HG03432 (cell line): Measurements from ENCODE around the gene PLEK.
A peak's percentile ranks its signal among the peaks of the same experiment; 100 is the strongest.
"Not testable (repeated sequence)": the region's sequence is repeated elsewhere in the genome, so short reads cannot be mapped to it uniquely, and the experiment has no call there.

Source experiments
- ATAC-seq: cut with Tn5 transposase; IDR thresholded peaks from one replicate; pipeline ENCODE4 v1.9.1; 2021; ENCODE audit warnings: mild to moderate bottlenecking, moderate library complexity; ENCODE audit not compliant: unreplicated experiment

Gene PLEK

DNA sequence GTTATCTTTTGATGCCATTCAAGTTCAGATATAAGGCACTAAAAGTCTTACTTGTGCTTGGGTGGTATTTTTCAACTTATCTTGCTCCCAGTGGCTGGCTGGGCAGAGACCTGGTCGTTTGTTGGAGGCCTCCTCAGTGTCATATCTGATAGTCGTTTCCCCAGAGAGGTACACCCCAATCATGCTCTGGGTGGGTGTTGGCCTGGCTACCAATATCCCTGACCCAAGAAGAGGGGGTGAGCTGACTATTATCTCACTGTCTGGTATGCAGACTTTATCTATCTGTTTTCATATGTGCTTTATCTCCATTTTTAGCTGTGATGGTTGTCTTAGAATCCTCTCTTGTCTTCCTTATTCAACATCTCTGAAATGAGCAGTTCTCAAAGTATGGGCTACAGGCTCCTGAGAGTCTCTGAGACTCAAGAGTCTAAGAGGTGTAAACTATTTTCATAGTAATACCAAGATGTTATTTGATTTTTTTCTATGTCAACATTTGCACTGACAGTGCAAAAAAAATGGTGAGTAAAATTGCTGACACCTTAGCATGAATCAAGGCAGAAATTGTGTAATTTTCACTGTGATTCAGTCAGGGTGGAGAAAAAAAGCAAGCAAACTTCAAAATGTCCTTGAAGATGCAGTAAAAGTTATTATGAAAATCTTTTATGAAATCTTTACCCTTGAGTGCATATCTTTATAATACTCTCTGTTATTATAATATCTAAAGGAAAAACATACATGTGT, 12.3 kb upstream of the PLEK start:
- no peak for ATAC-seq

DNA sequence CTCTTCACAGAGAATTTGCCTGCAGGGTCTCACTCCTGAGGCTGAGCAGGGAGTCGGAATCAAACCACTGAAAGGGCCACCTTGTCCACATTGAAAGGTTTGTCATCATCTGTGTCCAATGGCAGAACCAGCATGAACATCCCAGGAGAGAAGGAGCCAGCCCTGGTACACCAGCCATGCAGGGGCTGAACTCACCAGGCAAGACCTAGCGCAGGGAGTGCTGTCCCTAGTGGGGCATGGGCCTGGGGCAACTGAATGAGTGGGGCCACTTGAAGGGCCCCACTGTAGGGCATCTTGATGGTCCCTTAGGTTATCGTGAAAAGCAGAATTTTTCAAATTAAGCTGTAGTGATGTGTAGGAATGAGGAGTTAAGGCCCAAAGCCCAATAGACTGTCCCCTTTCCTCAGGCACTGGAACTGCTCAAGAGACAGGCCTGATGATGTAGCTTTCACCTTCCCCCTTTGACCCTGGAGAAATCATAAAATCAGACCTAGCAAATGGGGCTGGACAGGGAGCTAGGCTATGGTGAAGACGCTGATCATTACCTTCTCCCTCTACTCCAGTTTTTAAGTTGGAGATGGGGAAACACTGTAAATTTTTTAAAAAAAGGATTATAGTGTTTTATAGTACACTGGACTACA, 8.4 kb upstream of the PLEK start:
- ATAC-seq, result no peak

DNA sequence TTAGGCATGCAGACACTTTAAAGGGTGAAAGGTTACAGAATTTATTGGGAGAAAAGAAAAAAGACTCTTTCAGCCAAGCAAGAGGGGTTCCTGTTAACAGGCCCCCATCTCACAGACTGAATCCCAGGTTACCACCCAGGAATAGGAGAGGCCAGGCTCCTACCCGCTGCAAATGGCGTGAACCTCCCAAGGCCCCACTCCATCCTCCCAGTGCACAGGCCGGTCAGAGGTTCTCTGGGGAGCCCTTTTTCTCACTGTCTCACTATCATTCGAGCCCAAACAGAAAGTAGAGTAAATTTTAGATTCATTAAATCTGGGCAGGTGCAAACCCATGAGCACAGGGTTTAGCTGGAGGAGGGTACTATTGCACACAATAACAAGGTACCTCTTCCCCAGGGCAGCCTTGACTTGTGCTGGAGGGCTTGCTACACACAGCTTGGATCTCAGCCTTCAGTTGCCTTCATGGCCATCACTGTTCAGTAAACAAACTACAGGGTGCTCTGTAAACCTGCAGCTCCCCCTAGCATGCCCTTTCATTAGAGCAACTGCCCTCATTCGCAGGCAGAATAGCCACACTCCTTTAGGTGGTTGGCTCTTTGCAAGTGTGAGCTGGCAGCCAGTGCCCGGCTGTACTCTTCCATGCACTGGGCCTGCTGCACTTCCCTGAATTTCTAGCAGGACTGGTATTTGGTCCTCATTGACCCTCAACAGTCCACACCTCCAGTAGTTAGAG, 7.3 kb upstream of the PLEK start:
- peak; percentile 69 for ATAC-seq

DNA sequence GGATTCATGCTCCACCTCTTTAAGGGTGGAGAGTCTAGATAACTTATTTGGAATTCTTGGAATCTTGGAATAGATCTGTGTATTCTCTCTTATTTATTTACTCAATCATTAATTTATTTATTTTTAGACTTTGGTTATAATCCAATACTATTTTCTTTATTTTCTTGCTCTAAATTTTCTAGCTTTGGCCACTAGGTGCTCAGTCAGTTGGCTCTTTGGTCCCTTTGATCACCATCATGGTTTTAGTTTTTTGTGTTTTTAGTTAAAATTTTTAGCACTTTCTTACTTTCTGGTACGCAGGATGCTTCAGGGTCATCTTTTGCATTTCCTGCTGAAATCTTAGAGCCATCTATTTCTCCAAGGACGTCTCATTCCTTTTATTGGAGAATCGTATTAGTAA, 5.2 kb upstream of the PLEK start:
- no peak for ATAC-seq

DNA sequence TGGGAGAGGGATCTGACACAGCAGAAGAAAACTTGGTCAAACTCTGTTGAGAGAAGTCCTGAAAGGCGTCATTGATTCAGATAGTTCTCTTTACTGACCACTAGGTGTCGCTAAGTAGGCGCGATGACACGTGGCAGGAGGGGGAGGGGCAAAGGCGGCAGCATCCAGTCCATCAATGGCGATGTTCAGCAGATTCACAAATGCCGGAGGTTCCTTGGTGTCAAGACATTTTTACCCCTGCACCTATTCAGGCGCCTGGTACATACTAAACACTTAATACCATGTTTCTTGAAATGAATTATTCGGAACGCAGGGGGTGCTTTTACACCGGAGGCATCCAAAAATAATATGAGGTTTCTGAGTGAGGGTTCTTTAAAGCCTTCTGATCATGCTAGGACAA, 3.0 kb upstream of the PLEK start:
- ATAC-seq, result peak; percentile 50

DNA sequence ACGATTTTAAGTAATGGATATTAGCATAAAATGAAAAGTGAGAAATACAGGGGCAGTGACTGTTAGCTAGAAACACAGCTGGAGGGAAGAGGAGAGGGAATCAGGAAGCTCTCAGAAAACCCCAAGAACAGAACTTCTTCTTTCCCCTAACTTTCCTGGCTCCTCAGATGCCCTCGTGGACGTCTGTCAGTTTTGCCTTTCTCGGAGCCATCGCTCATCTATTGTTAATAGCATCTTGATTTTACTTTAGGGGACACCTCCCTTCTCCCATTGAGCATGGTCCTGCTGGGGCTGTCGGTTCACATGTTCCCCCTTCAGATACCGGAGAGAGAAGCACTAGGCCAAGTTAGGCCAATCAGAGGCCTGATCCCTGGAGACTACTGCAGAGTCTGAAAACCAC, 2.3 kb upstream of the PLEK start:
- ATAC-seq, result no peak

DNA sequence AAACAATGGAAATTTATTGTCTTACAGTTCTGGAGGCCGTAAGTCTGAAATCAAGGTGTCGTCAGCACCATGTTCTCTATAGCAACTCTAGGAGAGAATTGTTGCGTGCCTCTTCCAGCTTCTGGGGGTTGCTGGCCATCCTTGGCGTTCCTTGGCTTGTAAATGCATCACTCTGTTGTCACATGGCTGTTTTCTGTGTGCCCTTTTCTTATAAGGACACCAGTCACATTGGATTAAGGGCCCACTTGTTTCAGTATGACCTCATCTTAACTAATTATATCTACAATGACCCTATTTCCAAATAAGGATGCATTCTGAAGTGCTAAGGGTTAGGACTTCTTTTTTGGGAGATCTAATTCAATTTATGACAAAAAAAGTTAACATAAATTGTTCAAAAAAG, 1.4 kb upstream of the PLEK start:
- ATAC-seq, result no peak

DNA sequence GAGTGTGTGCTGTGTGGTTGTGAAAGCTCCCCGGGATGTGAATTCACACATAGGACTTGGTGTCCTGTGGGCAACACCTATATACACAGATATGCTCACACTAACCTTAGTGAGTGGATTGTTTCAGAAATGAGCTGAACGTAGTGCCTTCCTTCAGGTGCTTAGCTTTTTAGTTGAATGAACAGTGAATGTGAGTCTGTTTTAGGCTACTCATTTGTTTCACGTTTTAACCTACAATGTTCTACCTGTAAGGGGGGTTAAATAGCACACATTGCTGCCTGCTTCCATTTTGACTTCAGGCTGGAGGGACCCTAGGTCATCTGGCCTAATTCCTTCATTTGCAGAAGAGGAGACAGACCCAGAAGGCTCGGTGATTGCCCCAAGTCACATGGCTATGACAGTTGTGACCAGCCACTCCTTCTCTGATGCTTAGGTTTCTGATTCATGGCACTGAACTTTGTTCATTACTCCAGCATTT, 1.0 kb downstream of the PLEK start:
- ATAC-seq, result peak; percentile 49

DNA sequence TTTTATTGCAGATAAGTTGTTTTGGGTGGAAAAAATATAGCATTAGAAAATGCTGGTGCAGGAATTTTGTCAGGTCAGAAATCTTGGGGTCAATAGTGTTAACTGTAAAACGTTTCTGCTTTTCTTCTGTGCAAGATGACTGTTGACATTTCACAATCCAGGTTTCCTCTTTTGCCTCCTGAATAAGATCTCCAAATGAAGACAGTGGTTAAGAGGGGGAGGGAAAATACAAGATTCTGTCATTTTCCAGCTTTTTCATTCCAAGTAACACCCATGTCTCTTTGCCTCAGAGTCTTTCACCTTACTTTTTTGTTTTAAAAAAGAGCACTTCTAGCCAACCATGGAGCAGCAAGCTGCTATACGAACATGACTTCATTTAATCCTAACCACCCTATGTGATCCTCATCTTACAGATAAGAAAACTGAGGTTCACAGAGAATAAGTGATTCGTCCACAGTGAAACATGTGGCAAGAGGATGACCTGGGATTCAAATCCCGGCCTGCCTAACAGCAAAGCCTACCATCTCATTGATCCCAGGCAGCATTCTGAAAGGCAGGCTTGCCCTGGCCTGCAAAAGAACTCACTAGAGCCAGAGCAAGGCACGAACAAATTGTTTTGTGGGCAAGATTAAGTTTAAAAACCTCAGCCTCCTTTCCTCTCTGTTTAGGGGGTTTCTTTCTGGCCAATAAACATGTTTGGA, 3.0 kb downstream of the PLEK start:
- ATAC-seq, result no peak

DNA sequence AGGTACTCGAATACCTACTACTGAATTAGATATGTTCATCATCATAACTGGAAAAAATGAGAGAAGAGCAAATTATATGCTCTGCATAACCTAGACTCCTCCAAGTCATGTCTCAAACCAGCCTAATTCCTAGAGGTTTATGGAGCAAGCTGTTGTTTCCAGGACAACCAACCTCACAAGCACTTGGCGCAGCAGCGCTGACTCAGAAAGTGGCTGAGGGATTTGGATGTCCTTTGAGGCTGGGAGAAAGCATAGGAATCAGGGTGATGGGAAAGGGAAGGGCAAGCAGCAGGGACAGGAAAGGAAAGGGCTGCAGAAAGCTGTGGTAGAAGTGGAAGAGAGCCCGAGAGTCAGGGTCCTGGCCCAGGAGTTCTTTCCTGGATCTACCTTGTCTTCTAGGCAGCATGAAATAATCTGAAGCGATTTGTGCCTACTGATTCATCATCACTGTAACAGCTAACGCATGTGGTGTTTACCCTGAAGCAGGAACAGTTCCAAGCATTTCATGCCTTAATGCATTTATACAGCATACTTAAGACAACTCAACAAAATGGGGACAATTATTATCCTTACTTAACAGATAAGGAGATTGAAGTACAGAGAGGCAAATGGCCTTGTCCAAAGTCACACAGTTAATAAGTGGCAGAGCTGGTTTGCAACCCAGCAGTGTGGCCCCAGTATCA, 3.7 kb downstream of the PLEK start:
- ATAC-seq, result no peak

DNA sequence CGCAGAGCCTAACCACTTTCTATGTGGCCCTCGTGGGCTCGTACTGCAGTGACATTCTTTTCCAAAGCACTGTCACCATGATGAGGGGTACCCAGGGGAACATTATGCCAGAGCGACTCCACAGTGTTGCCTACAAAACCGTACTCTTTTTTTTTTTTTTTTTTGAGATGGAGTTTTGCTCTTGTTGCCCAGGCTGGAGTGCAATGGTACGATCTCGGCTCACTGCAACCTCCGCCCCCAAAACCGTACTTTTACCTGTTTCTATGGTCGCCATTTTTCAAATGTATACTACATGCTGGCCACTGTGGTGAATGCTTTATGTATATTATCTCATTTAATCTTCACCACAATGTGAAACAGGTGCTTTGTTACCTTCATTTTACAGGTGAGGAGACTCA, 4.3 kb downstream of the PLEK start:
- no peak for ATAC-seq

DNA sequence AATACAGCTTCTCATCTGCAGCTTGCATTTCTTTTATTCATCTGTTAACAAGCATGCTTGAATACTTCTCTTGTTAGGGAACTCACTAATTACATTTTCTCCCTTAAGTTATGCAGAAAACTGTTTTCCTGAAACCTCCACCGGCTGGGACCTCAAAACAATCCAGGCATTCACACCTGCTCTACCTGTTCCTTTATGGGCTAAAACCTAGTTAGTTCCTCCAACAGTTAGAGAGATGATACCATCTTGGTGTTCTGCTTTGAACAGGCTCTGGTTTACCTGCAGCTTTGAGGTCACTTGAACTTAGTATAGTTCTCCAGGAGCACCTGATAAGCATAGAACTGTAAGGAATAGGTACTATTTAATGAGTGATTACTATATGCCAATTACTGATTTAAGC, 6.1 kb downstream of the PLEK start:
- ATAC-seq, result no peak

DNA sequence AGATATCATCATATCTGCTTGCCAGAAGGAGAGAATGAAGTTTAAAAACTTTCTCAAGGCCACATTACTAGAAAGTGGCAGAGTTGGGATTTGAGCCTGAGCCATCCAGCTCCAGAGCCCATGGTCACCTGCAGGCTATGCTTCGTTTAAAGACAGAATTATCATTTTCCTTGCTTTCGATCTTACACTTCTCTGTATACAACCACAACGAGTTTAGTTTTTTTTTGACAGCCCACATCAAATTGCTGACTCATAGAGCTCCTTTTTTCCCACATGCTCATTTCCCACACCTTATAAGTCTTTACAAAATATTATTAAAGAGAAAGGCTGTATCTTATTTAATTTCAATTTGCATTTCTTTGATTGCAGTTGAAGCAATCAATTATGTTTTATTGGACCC, 6.5 kb downstream of the PLEK start:
- peak; percentile 38 for ATAC-seq

DNA sequence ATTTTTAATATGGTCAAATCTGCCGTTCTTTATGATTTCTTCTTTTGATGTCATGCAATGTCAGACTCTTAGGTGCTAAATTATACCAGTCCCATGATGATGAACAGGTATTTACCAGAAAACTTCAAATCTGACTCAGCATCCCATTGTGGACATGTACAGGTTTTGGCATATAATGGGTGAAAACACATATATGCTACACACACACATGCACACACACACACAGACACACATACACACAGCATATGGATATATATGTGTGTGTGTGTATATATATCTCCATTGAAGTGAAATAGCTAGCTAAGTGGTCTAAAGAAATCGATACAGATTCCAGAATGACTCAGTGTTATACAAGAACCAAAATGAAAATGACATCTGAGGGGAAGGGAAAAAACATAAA, 7.4 kb downstream of the PLEK start:
- no peak for ATAC-seq

DNA sequence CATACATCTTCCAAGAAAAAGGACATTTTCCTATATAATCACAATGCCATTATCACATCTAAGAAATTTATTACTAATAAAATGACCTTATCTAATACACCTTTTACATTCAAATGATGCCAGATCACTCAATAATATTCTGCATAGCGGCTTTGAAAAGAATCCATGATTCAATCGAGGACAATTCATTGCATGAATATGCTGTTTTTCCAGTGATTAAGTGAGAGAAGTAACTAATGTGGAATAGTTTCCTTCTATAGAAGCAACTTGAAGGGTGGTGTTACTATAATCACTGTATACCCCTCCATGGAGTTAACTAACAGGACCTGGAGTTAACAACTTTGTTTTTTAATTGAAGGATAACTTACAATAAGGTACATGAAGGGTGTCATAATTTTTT, 9.1 kb downstream of the PLEK start:
- no peak for ATAC-seq

DNA sequence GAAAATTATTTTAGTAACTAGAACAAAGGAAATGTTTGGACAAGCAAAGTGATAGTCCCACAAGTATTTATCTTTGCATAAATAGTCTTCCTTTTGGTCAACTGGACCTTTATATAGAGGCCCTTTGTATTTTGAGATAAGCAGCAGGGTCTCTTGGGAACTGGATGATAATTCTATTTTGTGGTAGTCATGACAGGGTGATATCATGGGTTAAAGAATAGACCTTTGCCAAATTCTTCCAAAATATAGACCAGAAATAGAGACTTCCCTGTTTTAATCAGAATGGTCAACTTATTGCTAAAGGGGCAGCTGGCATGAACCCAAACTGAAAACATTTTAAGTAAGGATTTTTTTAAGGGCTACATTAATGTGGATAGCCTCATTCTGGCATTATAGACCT, 10.5 kb downstream of the PLEK start:
- ATAC-seq, result no peak

DNA sequence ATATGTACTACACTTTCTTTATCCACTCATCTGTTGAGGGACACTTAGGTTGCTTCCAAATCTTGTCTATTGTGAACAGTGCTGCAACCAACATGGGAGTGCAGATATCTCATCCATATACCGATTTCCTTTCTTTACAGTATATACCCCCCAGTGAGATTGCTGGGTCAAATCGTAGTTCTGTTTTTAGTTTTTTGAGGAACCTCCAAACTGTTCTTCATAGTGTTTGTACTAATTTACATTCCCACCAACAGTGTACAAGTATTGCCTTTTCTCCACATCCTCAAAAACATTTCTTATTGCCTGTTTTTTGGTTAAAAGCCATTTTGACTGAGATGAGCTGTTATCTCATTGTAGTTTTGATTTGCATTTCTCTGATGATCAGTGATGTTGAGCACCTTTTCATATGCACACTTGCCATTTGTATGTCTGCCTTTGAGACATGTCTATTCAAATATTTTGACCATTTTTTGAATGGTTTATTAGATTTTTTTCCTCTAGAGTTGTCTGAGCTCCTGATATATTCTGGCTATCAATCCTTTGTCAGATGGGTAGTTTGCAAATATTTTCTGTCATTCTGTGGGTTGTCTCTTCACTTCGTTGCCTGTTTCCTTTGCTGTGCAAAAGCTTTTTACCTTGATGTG, 12.2 kb downstream of the PLEK start:
- ATAC-seq, result peak; percentile 33

DNA sequence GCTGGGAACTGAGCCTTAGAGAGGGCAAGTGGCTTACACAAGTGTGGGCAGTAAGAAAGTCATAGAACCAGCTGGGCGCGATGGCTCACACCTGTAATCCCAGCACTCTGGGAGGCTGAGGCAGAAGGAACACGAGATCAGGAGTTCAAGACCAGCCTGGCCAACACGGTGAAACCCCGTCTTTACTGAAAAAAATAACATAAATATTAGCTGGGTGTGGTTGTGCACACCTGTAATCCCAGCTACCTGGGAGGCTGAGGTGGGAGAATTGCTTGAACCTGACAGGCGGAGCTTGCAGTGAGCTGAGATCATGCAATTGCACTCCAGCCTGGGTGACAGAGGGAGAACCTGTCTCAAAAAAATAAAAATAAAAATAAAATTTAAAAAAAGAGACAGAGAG, 13.7 kb downstream of the PLEK start:
- ATAC-seq, result not testable (repeated sequence)

DNA sequence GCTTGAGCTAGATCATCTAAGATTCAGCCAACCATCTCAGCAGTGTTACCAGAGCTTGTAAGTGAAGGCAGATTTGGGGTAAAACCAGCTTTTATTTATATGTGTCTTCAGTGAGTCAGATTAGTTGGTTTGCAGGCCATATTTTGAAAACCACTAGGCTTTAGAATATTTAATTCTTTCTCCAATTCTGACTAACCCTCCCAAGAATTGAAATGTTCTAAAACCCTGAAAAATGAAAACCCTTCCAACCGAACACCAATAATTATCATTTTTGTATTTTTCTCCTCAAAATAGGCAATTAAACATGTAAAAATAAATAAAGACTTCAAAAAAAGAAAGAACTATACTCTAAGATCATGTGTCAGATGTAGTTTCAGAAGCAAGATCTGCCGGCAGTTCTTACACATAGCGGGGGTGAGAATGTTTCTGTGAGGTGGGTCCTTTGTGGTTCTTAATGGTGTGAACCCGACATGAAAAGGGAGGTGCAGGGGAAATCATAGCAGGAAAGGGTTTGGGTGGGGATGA, 14.2 kb downstream of the PLEK start:
- peak; percentile 60 for ATAC-seq

DNA sequence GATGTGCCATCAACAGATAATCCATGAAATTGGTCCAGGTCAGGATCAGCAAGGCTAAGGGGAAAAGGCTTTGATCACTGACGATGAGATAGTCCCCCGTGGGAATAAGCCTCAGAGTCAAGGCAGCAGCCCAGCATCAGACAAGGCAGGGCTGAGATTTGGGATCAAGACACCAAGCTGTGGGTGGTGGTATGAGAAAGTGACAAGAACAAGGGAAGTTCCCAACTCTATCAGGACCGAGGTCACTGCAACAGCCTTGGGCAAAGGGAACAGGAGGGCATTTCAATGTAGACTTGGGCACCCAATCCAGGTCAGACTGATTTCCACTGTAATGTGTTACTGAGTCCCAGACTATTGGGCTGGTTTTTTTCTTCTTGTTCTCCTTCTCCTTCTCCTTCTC, 18.7 kb downstream of the PLEK start:
- ATAC-seq, result no peak
